CD4-positive, alpha-beta T cell treated with Interleukin-10 for 1 hour (primary cell): ENCODE measurements around the gene ZNF554.
"Not testable (repeated sequence)": the region's sequence is repeated elsewhere in the genome, so short reads cannot be mapped to it uniquely, and the experiment has no call there.

Experiments used
- DNase-seq: peaks from one replicate; pipeline ENCODE4 v3.0.0-alpha.2; 2020

Gene ZNF554

GRCh38 chr19:2791440-2791839, 28.2 kb upstream of the ZNF554 start:
- no peak for DNase-seq

- no peak for DNase-seq
These were observed 27.8 kb upstream of the ZNF554 start for GRCh38 chr19:2791876-2792275.

- not testable (repeated sequence) for DNase-seq
These were observed 27.0 kb upstream of the ZNF554 start for GRCh38 chr19:2792666-2793065.

- no peak for DNase-seq
These were observed 26.5 kb upstream of the ZNF554 start for GRCh38 chr19:2793126-2793525.

- DNase-seq = no peak
These were observed 26.1 kb upstream of the ZNF554 start for GRCh38 chr19:2793577-2793976.

GRCh38 chr19:2795827-2796658, 23.6 kb upstream of the ZNF554 start:
- DNase-seq = no peak

GRCh38 chr19:2796659-2797266, 22.9 kb upstream of the ZNF554 start:
- DNase-seq = no peak

GRCh38 chr19:2797280-2797679, 22.4 kb upstream of the ZNF554 start:
- DNase-seq = no peak

GRCh38 chr19:2798158-2798685, 21.4 kb upstream of the ZNF554 start:
- DNase-seq = no peak

- DNase-seq = no peak
These were observed 20.9 kb upstream of the ZNF554 start for GRCh38 chr19:2798733-2799132.

- no peak for DNase-seq
These were observed 20.2 kb upstream of the ZNF554 start for GRCh38 chr19:2799273-2800020.

- no peak for DNase-seq
These were observed 19.2 kb upstream of the ZNF554 start for GRCh38 chr19:2800506-2800905.

GRCh38 chr19:2802826-2803225, 16.8 kb upstream of the ZNF554 start:
- DNase-seq = no peak

- no peak for DNase-seq
These were observed 16.0 kb upstream of the ZNF554 start for GRCh38 chr19:2803486-2804155.

GRCh38 chr19:2804156-2805004, 15.3 kb upstream of the ZNF554 start:
- DNase-seq = no peak

GRCh38 chr19:2805261-2805900, 14.3 kb upstream of the ZNF554 start:
- DNase-seq = no peak

GRCh38 chr19:2805991-2806649, 13.5 kb upstream of the ZNF554 start:
- no peak for DNase-seq

- no peak for DNase-seq
These were observed 12.8 kb upstream of the ZNF554 start for GRCh38 chr19:2806736-2807378.

GRCh38 chr19:2807379-2808128, 12.1 kb upstream of the ZNF554 start:
- DNase-seq = no peak
